HepG2 (cell line): ENCODE results near the gene CARMIL3. TPM values are rescaled to one million over a fixed set of nuclear protein-coding genes. Genes with fewer than 3 reads are reported as not detected.
A peak's percentile ranks its signal among the peaks of the same experiment; 100 is the strongest.

ENCODE experiments used
- ATAC-seq: fragments of 200-7000 bp; cut with Tn5 transposase; 3 replicates; pipeline ENCODE4 v1.9.1; 2020; ENCODE audit warnings: mild to moderate bottlenecking, moderate library complexity
- BruUV-seq: library from RNA; stranded (reverse); fragments of 400-500 nt; replicated peaks from 2 replicates; lab custom pipeline; 2021; lab: Mats Ljungman, UMichigan
- CTCF ChIA-PET: fragments of 300-600 bp; formaldehyde crosslinking; extraction: SDS; loops from one replicate; lab custom pipeline; 2021; ENCODE audit warnings: low total read pairs, inconsistent platforms, low intra/inter-chr PET ratio; lab: Yijun Ruan, JAX
- POLR2A ChIA-PET: fragments of 350-600 bp; sonication (Branson Sonifier 250); formaldehyde crosslinking; loops from one replicate; lab custom pipeline; 2020; ENCODE audit warnings: antibody characterized with exemption, inconsistent platforms; lab: Yijun Ruan, JAX
- DNase-seq: peaks from one replicate; pipeline ENCODE4 v3.0.0-alpha.2; 2015; ENCODE audit warnings: low spot score
- FAIRE-seq: peaks from 3 replicates; lab custom pipeline; 2011; peaks lifted over from hg19 to GRCh38; lab: Jason Lieb, UNC
- H2AFZ ChIP-seq: one replicate; pipeline ENCODE4 v1.6.1; 2011; ENCODE audit warnings: low read length, inconsistent platforms
- H3K27ac ChIP-seq: fragments of 300-600 bp; 3 replicates; pipeline ENCODE4 v1.8.0; 2011; ENCODE audit warnings: mixed run types, mild to moderate bottlenecking, mixed read lengths, low read length, inconsistent platforms; ENCODE audit not compliant: insufficient read depth; ENCODE audit errors: extremely low read length
- H3K27me3 ChIP-seq, 2 experiments: fragments of 200-600 bp in 1 of 2; 2 replicates in 1 of 2; 3 replicates in 1 of 2; pipeline versions ENCODE4 v1.6.0 to v1.8.0; 2011; ENCODE audit warnings: low read length in 2 of 2, mild to moderate bottlenecking in 2 of 2, moderate library complexity in 2 of 2, inconsistent platforms in 1 of 2; ENCODE audit not compliant: insufficient read depth in 2 of 2, control insufficient read depth in 1 of 2
- H3K36me3 ChIP-seq, 2 experiments: fragments of 200-600 bp in 1 of 2; replicated peaks in 1 of 2; 2 replicates in 1 of 2; 3 replicates in 1 of 2; pipeline versions ENCODE4 v1.5.1 to v1.8.0; 2011; ENCODE audit warnings: low read length in 2 of 2, inconsistent platforms in 1 of 2; ENCODE audit not compliant: insufficient read depth in 2 of 2, control insufficient read depth in 1 of 2
- H3K4me1 ChIP-seq: 2 replicates; pipeline ENCODE4 v1.5.1; 2012; ENCODE audit warnings: low read length, inconsistent platforms; ENCODE audit not compliant: insufficient read depth
- H3K4me2 ChIP-seq: 2 replicates; pipeline ENCODE4 v1.6.0; 2011; ENCODE audit warnings: low read depth, low read length, inconsistent platforms
- H3K4me3 ChIP-seq, 3 experiments: fragments of 200-600 bp in 1 of 3; sonication (generic), shearing (Covaris generic) in 1 of 3; replicated peaks in 1 of 3; 2 replicates each; pipeline ENCODE4 v1.5.1; 2011 to 2016; ENCODE audit warnings: low read length in 3 of 3, inconsistent platforms in 2 of 3, low read depth in 2 of 3, mild to moderate bottlenecking in 2 of 3, control low read depth in 1 of 3, mixed read lengths in 1 of 3; ENCODE audit not compliant: insufficient read depth in 1 of 3
- H3K79me2 ChIP-seq: one replicate; pipeline ENCODE4 v1.6.1; 2011; ENCODE audit warnings: low read length, inconsistent platforms; ENCODE audit not compliant: insufficient read depth
- H3K9ac ChIP-seq: 2 replicates; pipeline ENCODE4 v1.6.0; 2011; ENCODE audit warnings: mild to moderate bottlenecking, low read depth, low read length, inconsistent platforms; ENCODE audit not compliant: insufficient read depth
- H3K9me3 ChIP-seq: 2 replicates; pipeline ENCODE4 v1.5.1; 2012; ENCODE audit warnings: mild to moderate bottlenecking, low read length
- H4K20me1 ChIP-seq: 2 replicates; pipeline ENCODE4 v1.6.0; 2011; ENCODE audit warnings: inconsistent platforms, mild to moderate bottlenecking, low read length, moderate library complexity; ENCODE audit not compliant: insufficient read depth
- DZIP1 ChIP-seq: sonication (generic); formaldehyde crosslinking; IDR thresholded peaks from 2 replicates; pipeline ENCODE4 v1.5.0; 2020; ENCODE audit warnings: mild to moderate bottlenecking, missing genetic modification reagents
- ESRRA ChIP-seq: sonication (generic); formaldehyde crosslinking; IDR thresholded peaks from 2 replicates; pipeline ENCODE4 v1.5.1; 2020; ENCODE audit warnings: mild to moderate bottlenecking, low read depth, missing genetic modification reagents
- GATAD2A ChIP-seq: IDR thresholded peaks from 2 replicates; pipeline ENCODE4 v1.6.1; 2016
- HIVEP1 ChIP-seq: sonication (generic); formaldehyde crosslinking; IDR thresholded peaks from 2 replicates; pipeline ENCODE4 v1.4.0; 2020; ENCODE audit warnings: mild to moderate bottlenecking, missing genetic modification reagents
- NR2F1 ChIP-seq, 2 experiments: fragments of 450-650 bp in 1 of 2; formaldehyde crosslinking in 1 of 2; IDR thresholded peaks; 2 replicates each; pipeline versions ENCODE4 v1.5.0 to v1.6.1; 2016 to 2020; ENCODE audit warnings: mild to moderate bottlenecking in 1 of 2, missing compliant biosample characterization in 1 of 2, missing genetic modification reagents in 1 of 2, moderate library complexity in 1 of 2
- PCBP1 ChIP-seq: fragments of 200-400 bp; formaldehyde crosslinking; IDR thresholded peaks from 2 replicates; pipeline ENCODE4 v1.6.1; 2017; ENCODE audit warnings: mild to moderate bottlenecking, low read depth, low read length, borderline replicate concordance
- SUZ12 ChIP-seq: fragments of 150-350 bp; IDR thresholded peaks from 2 replicates; pipeline ENCODE4 v1.6.1; 2014; ENCODE audit warnings: low read depth, low read length
- ZBTB25 ChIP-seq: IDR thresholded peaks from 2 replicates; pipeline ENCODE4 v1.6.1; 2018; ENCODE audit warnings: missing genetic modification reagents
- ZFP82 ChIP-seq: sonication (generic); formaldehyde crosslinking; IDR thresholded peaks from 2 replicates; pipeline ENCODE4 v1.5.1; 2020; ENCODE audit warnings: mild to moderate bottlenecking, missing genetic modification reagents, borderline replicate concordance
- ZNF550 ChIP-seq: sonication (generic); formaldehyde crosslinking; IDR thresholded peaks from 2 replicates; pipeline ENCODE4 v1.4.0; 2020; ENCODE audit warnings: mild to moderate bottlenecking, missing genetic modification reagents, borderline replicate concordance
- ZNF709 ChIP-seq: sonication (generic); formaldehyde crosslinking; IDR thresholded peaks from 2 replicates; pipeline ENCODE4 v1.5.0; 2020; ENCODE audit warnings: mild to moderate bottlenecking, missing genetic modification reagents
- ZNF761 ChIP-seq: sonication (generic); formaldehyde crosslinking; conservative IDR thresholded peaks from 2 replicates; pipeline ENCODE4 v1.4.0; 2020; ENCODE audit warnings: mild to moderate bottlenecking, missing genetic modification reagents
- ZNF83 ChIP-seq: sonication (generic); formaldehyde crosslinking; IDR thresholded peaks from 2 replicates; pipeline ENCODE4 v1.4.0; 2020; ENCODE audit warnings: missing genetic modification reagents, mild to moderate bottlenecking, borderline replicate concordance
- ZNF891 ChIP-seq: sonication (generic); formaldehyde crosslinking; IDR thresholded peaks from 2 replicates; pipeline ENCODE4 v1.5.0; 2020; ENCODE audit warnings: mild to moderate bottlenecking, missing genetic modification reagents
- ZSCAN30 ChIP-seq: sonication (generic); formaldehyde crosslinking; IDR thresholded peaks from 2 replicates; pipeline ENCODE4 v1.5.0; 2020; ENCODE audit warnings: mild to moderate bottlenecking, missing genetic modification reagents
- WGBS: methylation state at CpG from one replicate; pipeline ENCODE4 v1.1.6; 2017; ENCODE audit warnings: low lambda C conversion rate; 5-methylcytosine and 5-hydroxymethylcytosine counted together
- in situ Hi-C: cut with HindIII; loops from 2 replicates; pipeline ENCODE4 v1.10.0; 2017; ENCODE audit warnings: low pct_unique_long_range_greater_than_20kb; ENCODE audit not compliant: extremely low pct_ligation_motif_present
- intact Hi-C: fragments of 100-400 bp; cut with micrococcal nuclease; formaldehyde crosslinking; loops from one replicate; pipeline ENCODE4 v1.10.0; 2022; ENCODE audit not compliant: unreplicated experiment
- polyA plus RNA-seq, 8 experiments: library from polyadenylated mRNA; depleted of rRNA in 3 of 8; stranded (reverse) in 7 of 8; unstranded in 1 of 8; fragments of >200 nt; fragmentation: Illumina TruSeq in 4 of 8; extraction: Trizol in 4 of 8; gene quantifications; 2 replicates each; pipeline versions ENCODE4 v1.2.1 to v1.2.3, GENCODE V29; 2011 to 2016; ENCODE audit warnings: low read depth in 4 of 8, missing spikeins in 1 of 8, mixed read lengths in 1 of 8; ENCODE audit not compliant: insufficient read depth in 1 of 8
- total RNA-seq, 5 experiments: library from RNA; depleted of rRNA; stranded (reverse); fragments of >200 nt; fragmentation: Illumina TruSeq; extraction: Trizol; gene quantifications; 2 replicates each; pipeline ENCODE4 v1.2.3, GENCODE V29; 2016; ENCODE audit warnings: low read depth in 1 of 5
- TF ChIP-seq, protein P1 (sequence below): sonication (generic); formaldehyde crosslinking; IDR thresholded peaks from 2 replicates; pipeline ENCODE4 v1.5.1; 2020; ENCODE audit warnings: missing genetic modification reagents, mild to moderate bottlenecking, borderline replicate concordance
- TF ChIP-seq, protein P2 (sequence below): sonication (generic); formaldehyde crosslinking; IDR thresholded peaks from 2 replicates; pipeline ENCODE4 v1.5.1; 2020; ENCODE audit warnings: mild to moderate bottlenecking, moderate library complexity, missing genetic modification reagents

Gene CARMIL3
- total and polyA plus RNA-seq, 2 of the 13 experiments (the other 11 are each of a cell fraction or from before 2014, with no cell fraction given) = 0.27 to 0.55 TPM

GRCh38 chr14:24057867-24058259, 6.1 kb downstream of the CARMIL3 start:
- H4K20me1 ChIP-seq = no peaks in the 10 kb centered on the region
- H3K79me2 ChIP-seq = no peaks in the 10 kb centered on the region
- ChIA-PET CTCF (interaction anchor here (1.2 to 5.4 kb wide), 8 partner anchors 23 to 240 kb away, joined by 3 to 109 read pairs (median 12); partner anchors contain the start of genes IRF9 and PCK2), POLR2A (interaction anchor here (0.8 to 9.6 kb wide), 25 partner anchors 9 to 250 kb away, joined by 3 to 226 read pairs (median 8); partner anchors contain the start of genes CHMP4A, CIDEB, DCAF11 and DHRS1)
- in situ Hi-C loops (loop anchor here (5.0 kb wide), 2 partner anchors 34 to 104 kb away; partner anchors contain the start of genes IRF9 and PCK2), intact Hi-C loops (loop anchor here (1.0 to 2.0 kb wide), 5 partner anchors 32 to 239 kb away; partner anchors contain the start of gene IRF9)
- no peak overlapping the region for H3K4me3 ChIP-seq
- H3K36me3 ChIP-seq = no peaks in the 10 kb centered on the region
- H3K4me1 ChIP-seq = peaks cover 46% of the 10 kb centered on the region
- FAIRE-seq (no peak), ATAC-seq (peak; percentile 12), DNase-seq (no peak)
- no peak overlapping the region for H3K27ac ChIP-seq
- no peak overlapping the region for H3K9ac ChIP-seq
- no TSS peak for BruUV-seq
- H3K4me2 ChIP-seq = peak overlapping the region; percentile 13; the same call in 1 of the 2 replicates
- H3K27me3 ChIP-seq = peaks cover 20 to 53% of the 10 kb centered on the region in 2 experiments; a peak in 4 of 5 replicates
- 22% methylated on average over 14 of the region's 14 CpGs for WGBS
- H2AFZ ChIP-seq = no peak overlapping the region
- H3K9me3 ChIP-seq = no peaks in the 10 kb centered on the region
- no peak for TF ChIP-seq ZSCAN30 (CRISPR knock-in tag)
- TF ChIP-seq NR2F1 (CRISPR knock-in tag; IDR thresholded peaks at IDR 0.05) = 0 out of 4 replicates have a peak, but pooled peaks of 1 of the 2 experiments have one; percentile 3
- peak; percentile 53; the same call in 1 of the 2 replicates for TF ChIP-seq DZIP1 (CRISPR knock-in tag)
- TF ChIP-seq SUZ12 = no peak
- peak; percentile 37; the same call in 1 of the 2 replicates for TF ChIP-seq ZNF550
- TF ChIP-seq ZFP82 (CRISPR knock-in tag) = no peak
- TF ChIP-seq, protein P1, sequence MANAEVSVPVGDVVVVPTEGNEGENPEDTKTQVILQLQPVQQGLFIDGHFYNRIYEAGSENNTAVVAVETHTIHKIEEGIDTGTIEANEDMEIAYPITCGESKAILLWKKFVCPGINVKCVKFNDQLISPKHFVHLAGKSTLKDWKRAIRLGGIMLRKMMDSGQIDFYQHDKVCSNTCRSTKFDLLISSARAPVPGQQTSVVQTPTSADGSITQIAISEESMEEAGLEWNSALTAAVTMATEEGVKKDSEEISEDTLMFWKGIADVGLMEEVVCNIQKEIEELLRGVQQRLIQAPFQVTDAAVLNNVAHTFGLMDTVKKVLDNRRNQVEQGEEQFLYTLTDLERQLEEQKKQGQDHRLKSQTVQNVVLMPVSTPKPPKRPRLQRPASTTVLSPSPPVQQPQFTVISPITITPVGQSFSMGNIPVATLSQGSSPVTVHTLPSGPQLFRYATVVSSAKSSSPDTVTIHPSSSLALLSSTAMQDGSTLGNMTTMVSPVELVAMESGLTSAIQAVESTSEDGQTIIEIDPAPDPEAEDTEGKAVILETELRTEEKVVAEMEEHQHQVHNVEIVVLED = no peak
- no peak for TF ChIP-seq ESRRA (CRISPR knock-in tag)
- no peak for TF ChIP-seq GATAD2A
- no peak; the same call in 1 of the 2 replicates for TF ChIP-seq ZNF83 (CRISPR knock-in tag)
- TF ChIP-seq HIVEP1 (CRISPR knock-in tag) = peak; percentile 21; the same call in 1 of the 2 replicates
- 0 out of 2 replicates have a peak, but pooled peaks have one; percentile 68 for TF ChIP-seq ZNF891 (CRISPR knock-in tag)
- 0 out of 2 replicates have a peak, but pooled peaks have one; percentile 55 for TF ChIP-seq ZNF761
- TF ChIP-seq, protein P2, sequence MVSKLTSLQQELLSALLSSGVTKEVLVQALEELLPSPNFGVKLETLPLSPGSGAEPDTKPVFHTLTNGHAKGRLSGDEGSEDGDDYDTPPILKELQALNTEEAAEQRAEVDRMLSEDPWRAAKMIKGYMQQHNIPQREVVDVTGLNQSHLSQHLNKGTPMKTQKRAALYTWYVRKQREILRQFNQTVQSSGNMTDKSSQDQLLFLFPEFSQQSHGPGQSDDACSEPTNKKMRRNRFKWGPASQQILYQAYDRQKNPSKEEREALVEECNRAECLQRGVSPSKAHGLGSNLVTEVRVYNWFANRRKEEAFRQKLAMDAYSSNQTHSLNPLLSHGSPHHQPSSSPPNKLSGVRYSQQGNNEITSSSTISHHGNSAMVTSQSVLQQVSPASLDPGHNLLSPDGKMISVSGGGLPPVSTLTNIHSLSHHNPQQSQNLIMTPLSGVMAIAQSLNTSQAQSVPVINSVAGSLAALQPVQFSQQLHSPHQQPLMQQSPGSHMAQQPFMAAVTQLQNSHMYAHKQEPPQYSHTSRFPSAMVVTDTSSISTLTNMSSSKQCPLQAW (CRISPR knock-in tag) = no peak
- TF ChIP-seq ZNF709 (CRISPR knock-in tag) = peak; percentile 29; the same call in 1 of the 2 replicates
- no peak for TF ChIP-seq ZBTB25
- 0 out of 2 replicates have a peak, but pooled peaks have one; percentile 43 for TF ChIP-seq PCBP1
